GM19324 (cell line): ENCODE results near the gene INO80E.
A peak's percentile ranks its signal among the peaks of the same experiment; 100 is the strongest.

Experiments used
- ATAC-seq: cut with Tn5 transposase; IDR thresholded peaks from one replicate; pipeline ENCODE4 v1.9.1; 2021; ENCODE audit warnings: mild to moderate bottlenecking, moderate library complexity; ENCODE audit not compliant: unreplicated experiment, low FRiP score

The INO80E gene

GRCh38 chr16:29991571-29991904 lies 4.5 kb upstream of the INO80E start:
- ATAC-seq: no peak

GRCh38 chr16:29992344-29992967 lies 3.6 kb upstream of the INO80E start:
- no peak for ATAC-seq

GRCh38 chr16:29993191-29993902 lies 2.7 kb upstream of the INO80E start:
- no peak for ATAC-seq

- ATAC-seq: no peak
Measured at GRCh38 chr16:29993903-29994599, 2.0 kb upstream of the INO80E start.

GRCh38 chr16:29994600-29995323 lies 1.3 kb upstream of the INO80E start:
- ATAC-seq: peak; percentile 13

- ATAC-seq: peak; percentile 66
Measured at GRCh38 chr16:29995324-29995910, 624 bp upstream of the INO80E start, which contains the start of gene HIRIP3. Gene HIRIP3, minus strand, starts transcription at chr16:29995617. Its CDS starts 12 bp downstream, at chr16:29995605.

- no peak for ATAC-seq
Measured at GRCh38 chr16:29996766-29997250, 767 bp downstream of the INO80E start.

- no peak for ATAC-seq
Measured at GRCh38 chr16:29999605-30000004, 3.6 kb downstream of the INO80E start.

GRCh38 chr16:30000735-30001631 lies 4.9 kb downstream of the INO80E start:
- no peak for ATAC-seq

GRCh38 chr16:30002614-30003346 lies 6.7 kb downstream of the INO80E start:
- ATAC-seq: no peak

GRCh38 chr16:30003670-30004423 lies 7.8 kb downstream of the INO80E start:
- ATAC-seq: no peak

- ATAC-seq: no peak
Measured at GRCh38 chr16:30004424-30004776, 8.4 kb downstream of the INO80E start.

- ATAC-seq: no peak
Measured at GRCh38 chr16:30004811-30005242, 8.8 kb downstream of the INO80E start.

- ATAC-seq: no peak
Measured at GRCh38 chr16:30005341-30006094, 9.5 kb downstream of the INO80E start.

GRCh38 chr16:30006095-30006473 lies 10.0 kb downstream of the INO80E start:
- ATAC-seq: no peak

- no peak for ATAC-seq
Measured at GRCh38 chr16:30006659-30007377, 10.8 kb downstream of the INO80E start.

- no peak for ATAC-seq
Measured at GRCh38 chr16:30007378-30007895, 11.4 kb downstream of the INO80E start.
